GM18505 (cell line): ENCODE measurements around the gene SLC25A21.

Experiments
- ATAC-seq: cut with Tn5 transposase; IDR thresholded peaks from one replicate; pipeline ENCODE4 v1.9.1; 2021; ENCODE audit not compliant: unreplicated experiment
- POLR2A ChIP-seq: IDR thresholded peaks from 4 replicates; pipeline ENCODE4 v1.6.1; 2011; ENCODE audit warnings: borderline replicate concordance; ENCODE audit not compliant: insufficient read depth, insufficient read length; ENCODE audit errors: extremely low read depth

Gene SLC25A21

GRCh38 chr14:36845356-36846012, 326.9 kb downstream of the SLC25A21 start:
- no peak for ATAC-seq
- TF ChIP-seq POLR2A, result no peak

DNA sequence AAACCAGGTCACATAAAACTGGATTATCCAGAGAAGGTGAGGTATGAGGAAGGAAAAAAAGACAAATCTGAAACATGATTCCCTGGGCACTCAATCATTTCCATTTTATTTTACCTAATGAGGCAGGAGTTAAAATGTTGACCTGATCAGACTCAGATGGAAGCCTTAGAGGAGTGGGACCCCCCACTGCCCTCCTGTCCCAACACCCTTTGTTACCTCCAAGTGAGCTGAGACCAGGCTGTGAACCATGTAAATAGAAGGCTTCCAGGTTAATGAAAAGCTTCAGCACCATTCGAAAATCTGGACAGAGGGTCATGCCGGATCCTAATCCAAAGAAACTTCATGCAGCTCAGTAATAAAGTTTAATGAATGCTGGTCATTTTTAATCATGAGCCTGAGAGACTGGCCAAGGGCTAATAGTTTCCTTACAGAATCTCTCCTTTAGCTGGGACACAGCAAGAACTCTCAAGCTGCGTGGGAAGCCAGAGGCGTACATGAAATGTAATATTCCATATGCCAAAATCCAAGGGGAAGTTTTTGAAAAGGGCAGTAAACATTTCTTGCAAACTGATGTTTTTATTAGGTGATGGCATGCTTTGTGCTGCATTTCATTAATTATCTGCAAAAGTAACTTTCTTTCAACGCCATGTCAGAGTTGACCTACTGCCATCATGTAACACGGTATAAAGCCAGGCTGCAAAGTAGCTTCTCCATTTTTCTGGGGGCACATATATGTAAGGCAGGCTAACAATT, 327.8 kb downstream of the SLC25A21 start:
- no peak for TF ChIP-seq POLR2A
- ATAC-seq, result no peak

DNA sequence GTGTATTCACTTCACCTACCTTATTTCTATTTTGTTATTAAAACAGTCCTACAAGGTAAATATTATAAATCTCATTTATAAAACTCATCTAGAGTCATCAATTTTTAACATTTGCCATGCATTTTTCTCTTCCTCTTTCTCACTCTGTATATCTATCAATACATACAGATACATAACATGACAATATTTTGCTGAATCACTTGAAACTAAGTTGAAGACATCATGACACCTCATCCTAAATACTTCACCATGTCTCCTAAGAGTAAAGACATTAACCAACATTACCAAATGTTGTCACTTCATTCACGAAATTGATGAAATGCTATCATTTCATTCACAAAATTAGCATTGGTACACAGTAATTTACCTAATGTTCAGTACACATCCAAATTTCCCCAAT, 329.0 kb downstream of the SLC25A21 start:
- TF ChIP-seq POLR2A, result no peak
- ATAC-seq, result no peak

DNA sequence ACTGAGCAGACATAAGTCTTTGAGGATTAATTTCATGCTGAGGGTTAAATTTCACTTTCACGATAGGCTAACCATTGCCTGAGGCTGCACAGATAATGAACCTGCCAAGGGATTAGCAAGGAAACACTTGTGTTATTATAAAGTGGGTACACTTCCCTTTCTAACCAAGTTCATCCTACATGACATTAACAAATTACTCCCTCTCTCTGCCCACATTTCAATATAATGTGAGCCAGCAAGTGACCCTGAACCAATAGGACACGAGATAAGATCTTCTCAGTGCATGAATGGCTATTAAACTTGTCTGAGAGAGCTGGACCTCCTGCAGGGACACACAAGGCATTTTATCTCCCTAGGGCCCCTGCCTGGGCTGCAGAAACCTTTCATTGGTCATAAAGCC, 337.3 kb downstream of the SLC25A21 start:
- TF ChIP-seq POLR2A, result no peak
- ATAC-seq, result no peak

GRCh38 chr14:36834293-36834692, 338.1 kb downstream of the SLC25A21 start:
- TF ChIP-seq POLR2A, result no peak
- ATAC-seq, result no peak

GRCh38 chr14:36829547-36829946, 342.9 kb downstream of the SLC25A21 start:
- TF ChIP-seq POLR2A, result no peak
- no peak for ATAC-seq

GRCh38 chr14:36827861-36828260, 344.5 kb downstream of the SLC25A21 start:
- no peak for TF ChIP-seq POLR2A
- no peak for ATAC-seq

- no peak for ATAC-seq
- TF ChIP-seq POLR2A, result no peak
Observed at GRCh38 chr14:36826614-36827013, 345.8 kb downstream of the SLC25A21 start.

DNA sequence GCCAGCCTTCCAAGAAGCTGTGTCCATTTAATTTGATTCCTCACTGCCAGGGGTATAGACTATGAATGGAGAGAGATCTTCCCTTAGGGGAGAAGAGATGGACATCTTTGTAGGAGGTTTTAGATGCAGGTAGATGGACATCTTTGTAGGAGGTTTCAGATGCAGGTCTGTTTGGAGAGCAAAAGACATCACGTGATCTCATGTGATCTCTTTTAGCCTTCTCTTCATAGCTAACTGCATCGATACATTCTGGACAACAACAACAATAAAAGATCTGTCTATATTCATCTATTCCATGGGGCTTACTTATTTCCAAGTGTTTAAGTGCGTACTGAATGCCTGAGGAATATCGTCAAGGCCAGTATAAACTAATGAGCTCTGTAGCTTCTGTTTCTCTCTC, 347.6 kb downstream of the SLC25A21 start:
- no peak for ATAC-seq
- TF ChIP-seq POLR2A, result no peak

DNA sequence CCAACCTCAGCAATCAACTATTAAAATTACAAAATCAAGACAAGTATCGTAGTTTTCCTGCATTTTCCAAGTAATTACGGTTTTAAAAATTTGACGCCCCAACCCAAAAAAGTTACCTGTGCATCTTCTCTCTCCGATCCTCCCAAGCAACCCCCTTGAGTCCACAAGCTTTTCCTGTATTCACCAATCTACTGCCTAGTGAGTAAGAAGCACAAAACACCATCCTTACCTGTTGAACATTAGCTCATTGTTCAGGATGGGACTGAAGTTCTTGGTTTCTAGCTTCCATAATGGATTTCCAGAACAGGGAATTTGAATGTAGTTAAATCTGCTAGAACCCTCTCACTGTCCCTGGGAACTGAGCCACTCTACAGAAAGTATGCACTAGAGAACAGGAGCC, 348.8 kb downstream of the SLC25A21 start:
- TF ChIP-seq POLR2A, result no peak
- no peak for ATAC-seq

DNA sequence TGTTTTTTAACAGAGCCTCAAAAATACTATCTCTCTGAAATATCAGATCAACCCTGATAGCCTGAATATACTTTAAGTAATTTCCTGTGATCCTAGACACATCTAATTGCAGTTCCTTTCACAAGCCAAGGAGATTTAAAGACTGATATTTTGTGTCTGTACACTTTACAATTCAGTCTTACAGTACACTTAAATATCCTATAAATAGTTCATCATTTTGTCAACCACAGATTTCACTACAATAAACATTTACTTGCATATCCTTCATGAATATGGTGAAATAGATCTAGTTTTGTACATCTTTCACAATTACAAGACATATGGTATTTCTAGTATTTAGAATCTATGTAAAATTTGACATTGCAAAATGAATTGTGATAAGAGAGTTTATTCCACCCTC, 349.7 kb downstream of the SLC25A21 start:
- TF ChIP-seq POLR2A, result no peak
- ATAC-seq, result no peak

DNA sequence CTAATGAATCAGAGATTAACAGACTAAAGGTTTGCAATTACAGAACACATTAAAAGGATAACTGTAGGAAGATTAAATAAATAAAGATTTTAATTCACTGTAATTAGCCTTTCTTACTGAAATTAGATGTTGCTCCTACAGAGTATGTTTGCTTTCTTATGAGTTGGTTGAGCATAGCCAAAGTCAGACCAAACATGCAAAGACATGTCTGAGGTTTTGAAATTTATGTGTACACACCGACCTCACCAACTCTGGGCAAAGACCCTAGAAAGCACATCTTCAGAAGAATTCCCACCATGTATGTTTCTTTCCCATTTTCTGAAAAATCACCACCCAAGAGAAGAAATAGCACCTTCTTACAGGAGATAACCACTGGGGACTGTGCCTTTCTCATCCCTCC, 351.5 kb downstream of the SLC25A21 start:
- ATAC-seq, result no peak
- no peak for TF ChIP-seq POLR2A

GRCh38 chr14:36820111-36820709, 352.2 kb downstream of the SLC25A21 start:
- no peak for TF ChIP-seq POLR2A
- ATAC-seq, result no peak
